Right ventricle myocardium superior (tissue), 1 donor: ENCODE data around the gene G6PC3. TPM values are rescaled to one million over a fixed set of nuclear protein-coding genes. Genes with fewer than 3 reads are reported as not detected.

Source experiments
- total RNA-seq: library from RNA; stranded (reverse); fragmentation: NEBNext Ultra II Directional; extraction: Animal tissue kit (Norgen Biotek cat#: 25700); gene quantifications from one replicate; pipeline ENCODE4 v1.2.1, GENCODE V29; 2021
- donor health status: DM: no; HTN: yes; CAD: no; lungs with severe emphysema.

Gene G6PC3
- total RNA-seq, 1 donor from 2014 or later, result 26.0 TPM

Other genes with a start within 250 kb of the G6PC3 start
- 48.5 TPM for gene MPP3, start 237.6 kb upstream of the G6PC3 start, total RNA-seq
- 17.5 TPM for gene CD300LG, start 223.6 kb upstream of the G6PC3 start, total RNA-seq
- 17.1 TPM for gene MPP2, start 163.2 kb upstream of the G6PC3 start, total RNA-seq
- not detected for gene PPY, start 128.3 kb upstream of the G6PC3 start, total RNA-seq
- not detected for gene PYY, start 116.8 kb upstream of the G6PC3 start, total RNA-seq
- gene NAGS, start 66.1 kb upstream of the G6PC3 start, total RNA-seq, result 0.54 TPM
- 21.3 TPM for gene TMEM101, start 55.8 kb upstream of the G6PC3 start, total RNA-seq
- gene LSM12, start 4.1 kb upstream of the G6PC3 start, total RNA-seq, result 46.1 TPM
- 67.7 TPM for gene HDAC5, start 52.9 kb downstream of the G6PC3 start, total RNA-seq
- 0.59 TPM for gene HROB, start 71.2 kb downstream of the G6PC3 start, total RNA-seq
- 14.8 TPM for gene ASB16, start 100.0 kb downstream of the G6PC3 start, total RNA-seq
- 19.6 TPM for gene TMUB2, start 116.2 kb downstream of the G6PC3 start, total RNA-seq
- gene ATXN7L3, start 129.1 kb downstream of the G6PC3 start, total RNA-seq, result 35.7 TPM
- gene UBTF, start 148.9 kb downstream of the G6PC3 start, total RNA-seq, result 52.7 TPM
- gene SLC4A1, start 197.4 kb downstream of the G6PC3 start, total RNA-seq, result 0.30 TPM
- gene RUNDC3A, start 237.9 kb downstream of the G6PC3 start, total RNA-seq, result 0.22 TPM